Fibroblast of the aortic adventitia (primary cell): ENCODE measurements around the gene EIF4A3. TPM values are rescaled to one million over a fixed set of nuclear protein-coding genes. Genes with fewer than 3 reads are reported as not detected.

Source experiments
- DNase-seq: peaks from one replicate; pipeline ENCODE4 v3.0.0-alpha.2; 2010; ENCODE audit warnings: low read depth
- H3K4me3 ChIP-seq: 2 replicates; pipeline ENCODE4 v1.5.1; 2011; ENCODE audit warnings: low read depth, mild to moderate bottlenecking, control low read depth, low read length, moderate library complexity
- CTCF ChIP-seq: IDR thresholded peaks from 2 replicates; pipeline ENCODE4 v1.5.1; 2011; ENCODE audit warnings: mild to moderate bottlenecking, low read length, control low read depth, inconsistent platforms; ENCODE audit not compliant: insufficient read depth
- total RNA-seq: library from RNA; depleted of rRNA; stranded (reverse); fragments of >200 nt; gene quantifications from 2 replicates; pipeline ENCODE4 v1.2.3, GENCODE V29; 2012; ENCODE audit warnings: low replicate concordance

EIF4A3 gene
- total RNA-seq, 1 donor = 85.9 TPM

DNA sequence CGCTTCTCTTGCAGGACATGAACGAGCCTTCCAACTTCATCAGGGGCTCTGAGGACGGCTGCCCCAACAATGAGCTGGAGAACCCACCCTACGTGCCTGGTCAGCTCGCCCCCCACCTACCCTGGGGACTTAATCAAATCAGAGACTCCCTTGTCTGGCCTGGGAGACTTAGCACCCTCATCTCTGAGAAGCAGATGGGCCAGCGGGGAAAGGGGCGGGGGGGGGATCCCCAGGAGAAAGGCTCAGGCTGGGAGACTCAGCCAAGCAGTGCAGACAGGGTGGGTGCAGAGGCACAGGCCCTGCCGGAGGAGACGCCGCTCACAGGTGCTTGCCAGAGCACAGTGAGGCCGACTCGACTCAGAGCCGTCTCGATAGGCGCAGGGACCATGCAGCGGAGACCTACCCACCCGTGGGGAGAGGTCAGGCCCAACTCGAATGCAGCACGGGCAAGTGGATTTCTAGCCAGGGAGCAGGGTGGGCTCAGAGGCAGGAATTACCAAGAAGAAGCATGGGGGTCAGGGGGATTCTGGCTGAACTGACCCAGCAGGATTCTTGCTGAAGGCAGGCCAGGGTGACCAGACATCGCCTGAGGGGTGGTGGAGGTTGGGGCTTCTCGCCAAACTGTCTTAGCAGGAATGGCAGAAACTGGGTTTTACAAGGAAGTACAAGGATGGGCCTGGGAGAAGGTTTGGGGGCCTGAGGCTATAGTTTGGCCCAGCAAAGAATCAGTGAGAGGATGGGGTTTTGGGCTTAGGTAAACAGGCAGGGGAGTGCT is 35.8 kb downstream of the EIF4A3 start:
- no peak for TF ChIP-seq CTCF
- DNase-seq = no peak
- H3K4me3 ChIP-seq = no peak overlapping the region

DNA sequence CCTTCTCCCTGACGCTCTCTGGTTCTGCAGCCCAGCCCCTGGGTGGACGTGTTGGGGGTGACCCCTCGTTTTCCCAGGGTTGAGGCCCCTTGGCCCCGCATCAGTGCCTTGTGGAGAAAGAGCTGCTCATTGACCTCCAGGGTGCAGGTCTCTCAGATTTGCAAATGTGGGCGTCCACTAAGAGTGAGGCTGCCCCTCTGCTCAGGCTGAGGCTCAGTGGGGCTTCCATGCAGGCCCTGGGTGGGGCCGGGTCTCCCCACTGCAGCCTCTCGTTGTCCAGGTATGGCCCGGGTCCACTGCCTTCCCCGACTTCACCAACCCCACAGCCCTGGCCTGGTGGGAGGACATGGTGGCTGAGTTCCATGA is 36.5 kb downstream of the EIF4A3 start:
- no peak for DNase-seq
- no peak for TF ChIP-seq CTCF
- H3K4me3 ChIP-seq = no peak overlapping the region

DNA sequence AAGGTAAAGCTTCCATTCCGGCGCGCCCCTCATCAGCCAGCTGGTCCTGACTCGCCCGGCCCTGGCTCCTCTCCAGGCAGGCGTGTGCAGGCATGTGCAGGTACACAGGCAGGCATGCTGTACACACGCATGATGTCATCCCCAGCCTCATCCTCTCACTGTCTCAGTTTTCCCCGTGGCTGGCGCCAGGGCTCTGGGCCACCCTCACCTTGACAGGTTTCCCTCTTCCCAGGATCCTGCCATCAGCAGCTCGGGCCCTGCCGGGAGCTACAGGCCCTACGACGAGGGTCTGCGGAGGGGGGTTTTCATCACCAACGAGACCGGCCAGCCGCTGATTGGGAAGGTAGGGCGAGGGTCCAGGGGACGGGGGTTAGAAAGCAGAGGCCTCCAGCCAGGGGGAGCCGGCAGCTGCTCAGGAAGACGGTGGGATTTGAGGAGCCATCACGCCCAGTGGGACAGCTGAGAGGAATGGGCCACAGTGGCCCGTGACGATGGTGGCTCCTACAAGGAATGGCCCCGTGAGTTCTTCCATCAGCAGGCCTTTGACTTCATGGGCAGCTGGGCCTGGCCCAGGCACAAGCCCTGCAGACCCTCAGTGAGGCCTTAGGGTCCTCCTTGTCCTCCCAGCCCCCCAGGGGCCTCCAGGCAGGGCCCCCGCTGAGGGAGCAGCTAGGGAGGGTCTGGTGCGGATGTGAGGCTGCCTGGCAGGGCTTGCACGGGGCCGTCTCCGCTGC is 37.0 kb downstream of the EIF4A3 start:
- TF ChIP-seq CTCF = no peak

GRCh38 chr17:80109066-80109660 is 37.8 kb downstream of the EIF4A3 start:
- DNase-seq = no peak
- TF ChIP-seq CTCF = no peak
- no peak overlapping the region for H3K4me3 ChIP-seq

More for the DNA sequence above, 37.0 kb downstream of the EIF4A3 start:
- DNase-seq = no peak
- H3K4me3 ChIP-seq = no peak overlapping the region

DNA sequence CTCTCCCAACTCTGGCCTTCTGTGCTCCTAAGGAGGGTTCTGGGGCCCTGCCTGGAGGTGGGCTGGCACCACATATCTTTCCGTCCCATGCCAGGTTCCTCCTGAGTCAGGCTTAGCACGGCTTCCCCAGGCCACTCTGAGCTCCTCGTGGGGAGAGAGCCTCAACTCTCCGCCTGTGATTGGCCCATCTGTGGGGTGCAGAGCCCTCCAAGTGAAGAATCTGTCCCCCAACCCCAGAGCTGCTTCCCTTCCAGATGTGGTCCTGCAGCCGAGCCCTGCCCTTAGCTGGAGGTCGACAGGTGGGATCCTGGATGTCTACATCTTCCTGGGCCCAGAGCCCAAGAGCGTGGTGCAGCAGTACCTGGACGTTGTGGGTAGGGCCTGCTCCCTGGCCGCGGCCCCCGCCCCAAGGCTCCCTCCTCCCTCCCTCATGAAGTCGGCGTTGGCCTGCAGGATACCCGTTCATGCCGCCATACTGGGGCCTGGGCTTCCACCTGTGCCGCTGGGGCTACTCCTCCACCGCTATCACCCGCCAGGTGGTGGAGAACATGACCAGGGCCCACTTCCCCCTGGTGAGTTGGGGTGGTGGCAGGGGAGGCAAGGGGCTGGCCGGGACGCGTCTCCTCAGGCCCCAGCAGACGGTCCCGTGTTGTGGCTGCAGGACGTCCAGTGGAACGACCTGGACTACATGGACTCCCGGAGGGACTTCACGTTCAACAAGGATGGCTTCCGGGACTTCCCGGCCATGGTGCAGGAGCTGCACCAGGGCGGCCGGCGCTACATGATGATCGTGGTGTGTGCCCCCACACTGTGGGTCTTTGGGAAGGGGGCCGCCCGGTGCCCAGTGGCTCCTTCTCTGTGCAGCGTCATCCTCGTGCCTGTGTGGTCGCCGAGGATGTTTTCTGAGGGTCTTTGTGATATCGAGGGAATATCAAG is 38.6 kb downstream of the EIF4A3 start:
- H3K4me3 ChIP-seq = no peak overlapping the region
- no peak for TF ChIP-seq CTCF
- DNase-seq = no peak
